ENCODE data around the gene CSMD2.

GRCh38 chr1:33466159-33466558 lies 698.9 kb downstream of the CSMD2 start:
- no peak for TF ChIP-seq CTCF (IDR thresholded peaks at IDR 0.05)
- no peak for TF ChIP-seq EP300 (IDR thresholded peaks at IDR 0.05)
- no peak for TF ChIP-seq POLR2A (IDR thresholded peaks at IDR 0.05)
